ENCODE results near the gene KRT16.
"Not testable (repeated sequence)": the region's sequence is repeated elsewhere in the genome, so short reads cannot be mapped to it uniquely, and the experiment has no call there.

KRT16 gene

GRCh38 chr17:41628073-41628370 is 15.5 kb upstream of the KRT16 start:
- not testable (repeated sequence) for H3K27me3 ChIP-seq (replicated peaks; ENCODE audit: control insufficient read depth, insufficient read depth, low read length, poor library complexity, severe bottlenecking); H3K4me3 ChIP-seq (ENCODE audit: insufficient read depth, low read depth, low read length, poor library complexity, severe bottlenecking); H3K36me3 ChIP-seq (ENCODE audit: control insufficient read depth, insufficient read depth, low read length); H3K27ac ChIP-seq (ENCODE audit: insufficient read depth, low read length, poor library complexity, severe bottlenecking); DNase-seq; H3K9me3 ChIP-seq (ENCODE audit: control insufficient read depth, low read length); H3K4me1 ChIP-seq (ENCODE audit: control insufficient read depth, insufficient read depth, low read length, poor library complexity, severe bottlenecking)

GRCh38 chr17:41627316-41628072 is 14.9 kb upstream of the KRT16 start:
- no peaks in the 10 kb centered on the region for H3K36me3 ChIP-seq (ENCODE audit: control insufficient read depth, insufficient read depth, low read length)
- H3K27ac ChIP-seq (ENCODE audit: insufficient read depth, low read length, poor library complexity, severe bottlenecking), result no peak overlapping the region
- H3K27me3 ChIP-seq (replicated peaks; ENCODE audit: control insufficient read depth, insufficient read depth, low read length, poor library complexity, severe bottlenecking), result no peaks in the 10 kb centered on the region
- H3K4me3 ChIP-seq (ENCODE audit: insufficient read depth, low read depth, low read length, poor library complexity, severe bottlenecking), result no peak overlapping the region
- no peaks in the 10 kb centered on the region for H3K9me3 ChIP-seq (ENCODE audit: control insufficient read depth, low read length)
- H3K4me1 ChIP-seq (ENCODE audit: control insufficient read depth, insufficient read depth, low read length, poor library complexity, severe bottlenecking), result no peaks in the 10 kb centered on the region
- no peak for DNase-seq

- H3K27ac ChIP-seq (ENCODE audit: insufficient read depth, low read length, poor library complexity, severe bottlenecking); H3K4me3 ChIP-seq (ENCODE audit: insufficient read depth, low read depth, low read length, poor library complexity, severe bottlenecking); H3K36me3 ChIP-seq (ENCODE audit: control insufficient read depth, insufficient read depth, low read length); DNase-seq; H3K4me1 ChIP-seq (ENCODE audit: control insufficient read depth, insufficient read depth, low read length, poor library complexity, severe bottlenecking); H3K9me3 ChIP-seq (ENCODE audit: control insufficient read depth, low read length); H3K27me3 ChIP-seq (replicated peaks; ENCODE audit: control insufficient read depth, insufficient read depth, low read length, poor library complexity, severe bottlenecking): not testable (repeated sequence)
Observed at GRCh38 chr17:41626914-41627295, 14.3 kb upstream of the KRT16 start.

DNA sequence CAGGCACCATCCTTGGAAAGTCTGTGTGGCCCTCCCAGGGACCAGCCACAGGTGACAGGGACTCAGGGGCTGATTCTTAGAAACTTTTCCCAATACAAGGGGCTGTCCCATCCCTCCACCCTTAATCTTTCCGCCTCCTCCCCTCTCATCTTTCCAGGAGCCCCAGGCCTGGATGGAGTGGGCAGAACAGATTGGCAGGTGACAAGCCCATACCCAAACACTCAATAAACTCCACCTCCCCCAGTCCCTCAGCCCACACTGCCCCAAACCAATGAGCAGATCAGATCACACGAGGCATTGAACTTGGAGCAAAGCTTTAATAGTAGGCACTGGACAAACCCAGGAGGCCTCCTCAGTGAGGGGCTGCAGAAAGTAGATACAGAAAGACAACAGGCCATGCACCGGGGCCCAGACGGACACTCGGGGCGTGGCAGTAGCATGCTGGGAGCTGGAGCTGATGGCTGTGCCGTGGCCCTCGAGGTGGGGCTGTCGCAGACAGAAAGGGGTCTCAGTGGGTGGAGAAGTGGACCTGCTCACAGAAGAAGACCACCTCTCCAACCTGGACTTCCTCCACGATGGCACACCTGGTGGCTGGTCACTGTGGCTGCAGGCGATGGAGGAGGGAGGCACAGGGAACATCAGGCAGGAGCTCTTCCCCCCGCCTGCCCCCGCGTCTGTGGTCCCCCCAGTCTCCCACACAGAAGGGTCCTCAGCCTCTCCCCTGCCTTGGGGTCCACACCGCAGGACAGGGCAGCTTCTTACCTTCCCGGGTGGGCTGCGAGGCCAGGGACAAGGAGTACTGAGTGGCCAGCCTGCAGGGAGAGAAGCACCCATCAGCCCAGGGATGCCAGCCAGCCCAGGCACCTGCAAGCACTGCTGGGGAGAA is 13.7 kb upstream of the KRT16 start:
- DNase-seq; H3K27ac ChIP-seq (ENCODE audit: insufficient read depth, low read length, poor library complexity, severe bottlenecking); H3K4me3 ChIP-seq (ENCODE audit: insufficient read depth, low read depth, low read length, poor library complexity, severe bottlenecking); H3K27me3 ChIP-seq (replicated peaks; ENCODE audit: control insufficient read depth, insufficient read depth, low read length, poor library complexity, severe bottlenecking); H3K4me1 ChIP-seq (ENCODE audit: control insufficient read depth, insufficient read depth, low read length, poor library complexity, severe bottlenecking); H3K36me3 ChIP-seq (ENCODE audit: control insufficient read depth, insufficient read depth, low read length); H3K9me3 ChIP-seq (ENCODE audit: control insufficient read depth, low read length): not testable (repeated sequence)

DNA sequence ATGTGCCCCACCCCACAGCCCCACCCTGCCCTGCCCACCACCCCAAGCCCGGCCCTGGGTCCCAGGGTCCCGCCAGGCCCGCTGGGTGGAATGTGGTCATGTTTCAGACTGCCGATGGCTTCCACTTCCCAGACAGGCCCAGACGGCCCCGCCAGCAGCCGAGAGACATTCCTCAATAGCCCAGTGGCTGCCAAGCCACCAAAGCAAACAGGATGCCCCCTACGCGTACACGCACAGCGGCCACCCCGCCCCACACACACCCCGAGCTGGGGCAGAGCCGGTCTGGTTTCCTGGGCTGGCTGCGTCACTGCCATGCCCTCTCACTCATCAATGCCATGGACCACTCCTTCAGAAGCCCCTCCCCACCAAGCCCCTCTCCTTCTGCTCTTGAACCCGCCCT is 13.0 kb upstream of the KRT16 start:
- DNase-seq, result no peak
- Histone ChIP-seq H3K9me3 (ENCODE audit: control insufficient read depth, low read length) (no peaks in the 10 kb centered on the region), H3K36me3 (ENCODE audit: control insufficient read depth, insufficient read depth, low read length) (no peaks in the 10 kb centered on the region), H3K4me1 (ENCODE audit: control insufficient read depth, insufficient read depth, low read length, poor library complexity, severe bottlenecking) (no peaks in the 10 kb centered on the region), H3K27me3 (replicated peaks; ENCODE audit: control insufficient read depth, insufficient read depth, low read length, poor library complexity, severe bottlenecking) (no peaks in the 10 kb centered on the region), H3K27ac (ENCODE audit: insufficient read depth, low read length, poor library complexity, severe bottlenecking) (no peak overlapping the region), H3K4me3 (ENCODE audit: insufficient read depth, low read depth, low read length, poor library complexity, severe bottlenecking) (no peak overlapping the region)

DNA sequence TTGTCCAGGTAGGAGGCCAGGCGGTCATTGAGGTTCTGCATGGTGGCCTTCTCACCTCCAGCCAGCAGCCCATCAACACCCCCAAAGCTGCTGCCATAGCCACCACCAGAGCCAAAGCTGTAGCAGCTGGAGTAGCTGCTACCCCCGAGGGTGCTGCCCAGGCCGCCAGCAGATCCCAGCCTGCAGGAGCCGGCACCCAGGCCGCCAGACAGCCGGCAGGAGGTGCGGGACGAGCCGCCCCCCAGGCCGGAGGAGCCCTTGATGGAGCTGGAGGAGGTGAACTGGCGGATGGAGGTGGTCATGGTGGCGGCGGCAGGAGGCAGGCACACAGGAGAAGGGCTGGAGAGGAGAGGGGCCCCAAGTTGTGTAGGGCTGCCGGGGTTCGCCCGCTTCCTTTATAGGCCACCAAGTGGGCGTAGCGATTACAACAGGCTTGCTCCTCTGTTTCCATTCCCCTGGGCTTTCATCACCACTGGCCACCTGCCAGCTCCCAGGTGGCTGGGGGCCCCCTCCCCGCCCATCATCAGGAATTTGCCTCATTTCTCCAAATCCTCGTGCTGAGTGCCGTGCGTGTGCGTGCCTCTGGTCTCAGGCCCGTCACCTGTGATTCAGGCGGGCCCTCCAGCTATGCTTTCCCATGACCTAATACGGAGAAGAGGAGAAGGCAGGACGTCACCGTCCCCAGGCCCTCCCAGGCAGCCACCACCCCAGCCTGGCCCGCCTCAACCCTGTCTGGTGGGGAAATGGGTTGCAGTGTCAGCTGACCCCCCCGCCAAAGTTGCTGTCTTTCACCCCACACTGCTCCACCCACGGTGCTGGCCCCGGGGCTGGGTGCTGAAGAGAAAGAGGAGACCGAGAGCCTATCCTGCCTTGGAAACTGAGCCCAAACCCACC is 11.9 kb upstream of the KRT16 start, which contains the start of gene KRT17:
TSS of gene KRT17 (minus strand) at position 368 of the 894 bp plus-strand sequence. CDS start at position 302, 66 bp downstream.
- no peaks in the 10 kb centered on the region for H3K4me1 ChIP-seq (ENCODE audit: control insufficient read depth, insufficient read depth, low read length, poor library complexity, severe bottlenecking)
- no peak within 1 kb of the TSS for H3K4me3 ChIP-seq (ENCODE audit: insufficient read depth, low read depth, low read length, poor library complexity, severe bottlenecking)
- DNase-seq, result no peak
- H3K9me3 ChIP-seq (ENCODE audit: control insufficient read depth, low read length), result no peaks in the 10 kb centered on the region
- no peaks in the 10 kb centered on the region for H3K36me3 ChIP-seq (ENCODE audit: control insufficient read depth, insufficient read depth, low read length)
- H3K27me3 ChIP-seq (replicated peaks; ENCODE audit: control insufficient read depth, insufficient read depth, low read length, poor library complexity, severe bottlenecking), result no peaks in the 10 kb centered on the region
- H3K27ac ChIP-seq (ENCODE audit: insufficient read depth, low read length, poor library complexity, severe bottlenecking), result no peak within 1 kb of the TSS

DNA sequence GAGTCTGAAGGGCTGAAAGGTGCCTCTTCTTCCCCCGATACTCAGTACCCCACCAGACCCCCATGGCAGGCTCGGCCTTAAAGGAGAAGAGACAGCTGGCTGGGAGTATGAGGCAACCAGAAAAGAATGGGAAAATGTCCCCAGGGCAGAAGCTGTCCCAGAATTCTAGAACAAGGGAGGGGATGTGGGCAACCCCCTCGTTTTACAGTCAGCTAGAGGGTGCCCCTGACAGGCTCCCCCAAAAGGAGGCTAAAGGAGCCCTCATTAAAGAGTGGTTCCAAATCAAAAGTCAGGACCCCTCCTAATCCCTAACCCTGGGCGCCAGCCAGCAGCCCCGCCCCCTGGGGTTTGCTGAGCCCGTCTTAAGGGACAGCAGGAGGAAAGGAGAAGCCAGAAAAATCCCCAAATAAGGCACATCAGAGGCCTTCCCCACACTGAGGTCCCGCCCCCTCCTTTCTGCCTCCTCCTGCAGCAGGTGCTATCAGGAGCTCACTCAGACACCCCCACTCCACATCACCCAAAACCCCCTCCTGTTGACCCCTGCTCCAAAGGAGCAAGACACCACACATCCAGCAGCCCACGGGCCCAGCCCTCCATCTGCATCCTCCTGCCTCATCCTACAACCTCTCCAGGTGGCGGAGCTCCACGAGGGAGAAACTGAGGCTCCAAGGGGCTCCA is 10.8 kb upstream of the KRT16 start:
- H3K36me3 ChIP-seq (ENCODE audit: control insufficient read depth, insufficient read depth, low read length); H3K27me3 ChIP-seq (replicated peaks; ENCODE audit: control insufficient read depth, insufficient read depth, low read length, poor library complexity, severe bottlenecking); DNase-seq; H3K9me3 ChIP-seq (ENCODE audit: control insufficient read depth, low read length); H3K4me1 ChIP-seq (ENCODE audit: control insufficient read depth, insufficient read depth, low read length, poor library complexity, severe bottlenecking); H3K4me3 ChIP-seq (ENCODE audit: insufficient read depth, low read depth, low read length, poor library complexity, severe bottlenecking); H3K27ac ChIP-seq (ENCODE audit: insufficient read depth, low read length, poor library complexity, severe bottlenecking): not testable (repeated sequence)

- H3K27ac ChIP-seq (ENCODE audit: insufficient read depth, low read length, poor library complexity, severe bottlenecking); H3K4me1 ChIP-seq (ENCODE audit: control insufficient read depth, insufficient read depth, low read length, poor library complexity, severe bottlenecking); H3K27me3 ChIP-seq (replicated peaks; ENCODE audit: control insufficient read depth, insufficient read depth, low read length, poor library complexity, severe bottlenecking); H3K36me3 ChIP-seq (ENCODE audit: control insufficient read depth, insufficient read depth, low read length); DNase-seq; H3K9me3 ChIP-seq (ENCODE audit: control insufficient read depth, low read length); H3K4me3 ChIP-seq (ENCODE audit: insufficient read depth, low read depth, low read length, poor library complexity, severe bottlenecking): not testable (repeated sequence)
Observed at GRCh38 chr17:41622340-41623183, 10.0 kb upstream of the KRT16 start.

- Histone ChIP-seq H3K36me3 (ENCODE audit: control insufficient read depth, insufficient read depth, low read length) (no peaks in the 10 kb centered on the region), H3K4me3 (ENCODE audit: insufficient read depth, low read depth, low read length, poor library complexity, severe bottlenecking) (no peak overlapping the region), H3K9me3 (ENCODE audit: control insufficient read depth, low read length) (no peaks in the 10 kb centered on the region), H3K27ac (ENCODE audit: insufficient read depth, low read length, poor library complexity, severe bottlenecking) (no peak overlapping the region), H3K4me1 (ENCODE audit: control insufficient read depth, insufficient read depth, low read length, poor library complexity, severe bottlenecking) (no peaks in the 10 kb centered on the region), H3K27me3 (replicated peaks; ENCODE audit: control insufficient read depth, insufficient read depth, low read length, poor library complexity, severe bottlenecking) (no peaks in the 10 kb centered on the region)
- DNase-seq, result no peak
Observed at GRCh38 chr17:41621916-41622315, 9.3 kb upstream of the KRT16 start.
